GF-D8 (cell line): Measurements from ENCODE around the gene TRIM67.

ENCODE experiments used
- DNase-seq: peaks from one replicate; lab custom pipeline; 2025; lab: John Stamatoyannopoulos, UW

The TRIM67 gene

DNA sequence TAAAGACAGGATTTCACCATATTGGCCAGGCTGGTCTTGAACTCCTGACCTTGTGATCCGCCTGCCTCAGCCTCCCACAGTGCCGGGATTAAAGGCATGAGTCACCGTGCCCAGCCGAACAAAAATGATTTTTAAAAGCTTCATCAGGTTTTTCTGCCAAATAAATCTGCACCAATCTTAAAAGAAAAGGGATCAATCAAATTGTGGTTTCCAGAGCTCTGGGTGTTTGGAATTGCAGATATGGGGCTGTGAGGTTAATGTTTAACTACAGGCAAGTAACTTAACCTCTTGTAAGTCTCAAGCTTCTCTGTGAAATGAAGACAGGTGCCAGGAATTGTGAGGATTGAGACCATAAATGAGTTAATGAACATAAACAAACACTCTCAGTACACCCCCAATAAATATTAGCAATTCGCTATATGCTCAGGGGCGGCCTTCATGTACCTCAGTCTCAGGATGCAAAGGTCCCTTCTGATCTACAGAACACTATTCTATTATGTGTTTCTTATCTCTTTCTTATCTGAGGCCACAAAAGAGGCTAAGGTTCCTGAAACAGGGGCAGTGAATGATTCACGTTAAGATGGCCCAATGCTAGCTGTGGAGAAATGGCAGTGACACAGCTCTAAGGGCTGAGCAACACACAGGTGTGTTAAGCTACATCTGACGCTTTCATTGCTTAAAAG is 72.0 kb downstream of the TRIM67 start:
- peak; percentile 53 for DNase-seq

GRCh38 chr1:231234506-231234905 is 72.6 kb downstream of the TRIM67 start:
- DNase-seq = no peak

- no peak for DNase-seq
Observed at GRCh38 chr1:231235526-231236207, 73.8 kb downstream of the TRIM67 start.

DNA sequence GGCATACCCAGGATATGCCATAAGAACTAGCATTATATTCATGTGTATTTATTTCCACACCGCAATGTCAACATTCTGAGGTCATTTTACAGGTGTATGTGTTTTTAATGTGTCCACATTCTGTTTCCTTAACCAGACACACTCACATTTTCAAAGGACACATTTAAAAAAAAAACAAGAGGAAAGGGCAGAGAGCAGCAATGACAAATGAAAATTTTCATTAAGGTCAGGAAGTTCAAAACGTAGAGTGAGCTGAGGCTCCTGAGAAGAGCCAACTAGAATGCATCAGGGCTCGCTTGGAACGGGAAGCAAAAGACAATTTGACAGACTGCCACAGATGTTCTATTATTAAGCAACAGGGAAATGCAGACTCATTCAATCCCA is 74.3 kb downstream of the TRIM67 start:
- DNase-seq = no peak

DNA sequence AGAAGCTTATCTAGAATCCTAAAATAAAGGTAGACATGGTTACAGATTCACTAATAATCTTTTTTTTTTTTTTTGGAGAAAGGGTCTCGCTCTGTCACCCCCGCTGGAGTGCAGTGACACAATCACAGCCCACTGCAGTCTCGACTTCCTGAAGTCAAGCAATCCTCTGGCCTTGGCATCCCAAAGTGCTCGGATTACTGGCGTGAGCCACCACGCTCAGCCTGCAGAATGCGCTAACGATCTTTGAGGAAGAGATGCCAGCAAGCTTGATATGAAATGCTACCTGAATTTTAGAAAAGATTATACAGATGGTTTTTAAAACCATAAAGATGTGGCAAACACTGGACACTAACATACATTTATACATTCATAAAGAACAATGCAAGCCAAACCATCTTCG is 75.1 kb downstream of the TRIM67 start:
- no peak for DNase-seq

DNA sequence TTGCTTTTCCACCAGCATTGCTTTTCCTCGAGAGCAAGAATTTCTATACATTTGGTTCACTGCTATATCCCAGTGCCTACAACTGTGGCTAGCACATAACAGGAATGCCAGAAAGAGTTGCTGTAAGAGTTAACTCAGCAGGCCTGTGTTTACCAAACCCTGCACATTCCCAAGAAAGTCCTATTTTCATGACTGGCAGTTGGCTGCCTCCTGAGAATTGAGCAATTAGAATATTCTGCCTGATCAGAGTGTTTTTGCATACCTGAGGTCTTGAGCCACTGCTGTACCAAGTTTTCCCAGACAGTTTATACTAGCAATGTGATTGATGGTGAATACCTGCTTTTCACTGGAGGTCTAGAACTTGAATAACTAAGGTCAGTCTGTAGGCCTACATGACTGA is 76.4 kb downstream of the TRIM67 start:
- DNase-seq = no peak

GRCh38 chr1:231240531-231240882 is 78.6 kb downstream of the TRIM67 start:
- no peak for DNase-seq

DNA sequence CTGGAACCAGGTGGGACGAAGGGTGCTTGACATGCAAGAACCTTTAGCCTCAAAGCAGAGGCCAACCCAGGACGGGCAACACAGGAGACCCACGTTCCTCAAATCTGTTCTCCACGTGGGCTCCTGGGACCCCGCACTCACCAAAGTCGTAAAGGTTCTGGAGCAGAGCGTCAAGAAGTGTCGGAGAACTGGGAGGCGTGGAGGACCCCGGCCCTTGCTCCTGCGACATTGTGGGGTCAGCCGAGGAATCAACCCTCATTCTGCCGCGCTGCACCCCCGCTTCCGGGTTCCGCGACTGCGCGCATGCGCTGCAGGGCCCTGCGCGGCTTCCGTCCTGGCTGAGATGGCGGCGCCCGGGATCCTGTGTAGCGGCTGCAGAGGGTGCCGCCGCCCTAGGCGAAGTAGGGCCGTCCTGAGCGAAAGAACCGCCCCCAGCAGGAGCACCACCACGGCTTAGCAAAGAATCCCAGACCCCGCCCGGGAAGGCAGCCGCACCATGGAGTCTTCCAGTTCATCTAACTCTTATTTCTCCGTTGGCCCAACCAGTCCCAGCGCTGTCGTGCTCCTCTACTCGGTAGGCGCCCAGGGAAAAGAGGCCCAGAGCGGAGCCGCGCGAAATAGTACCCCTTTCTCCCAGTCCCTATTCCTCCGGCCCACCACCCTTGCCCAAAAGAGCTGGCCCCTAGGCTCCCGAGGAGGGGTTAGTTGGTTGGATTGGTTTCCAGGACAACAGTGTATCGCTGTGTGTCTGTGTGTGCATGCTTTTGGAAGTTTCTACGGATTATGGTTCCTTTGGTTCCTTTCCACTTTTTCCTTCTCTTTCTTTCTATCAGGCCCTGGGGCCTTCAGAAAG is 79.3 kb downstream of the TRIM67 start, which contains the start of gene GNPAT:
Gene GNPAT (plus strand): TSS at position 330 of the 853 bp plus-strand sequence. CDS start 167 bp downstream, at position 497.
- DNase-seq = peak; percentile 40

DNA sequence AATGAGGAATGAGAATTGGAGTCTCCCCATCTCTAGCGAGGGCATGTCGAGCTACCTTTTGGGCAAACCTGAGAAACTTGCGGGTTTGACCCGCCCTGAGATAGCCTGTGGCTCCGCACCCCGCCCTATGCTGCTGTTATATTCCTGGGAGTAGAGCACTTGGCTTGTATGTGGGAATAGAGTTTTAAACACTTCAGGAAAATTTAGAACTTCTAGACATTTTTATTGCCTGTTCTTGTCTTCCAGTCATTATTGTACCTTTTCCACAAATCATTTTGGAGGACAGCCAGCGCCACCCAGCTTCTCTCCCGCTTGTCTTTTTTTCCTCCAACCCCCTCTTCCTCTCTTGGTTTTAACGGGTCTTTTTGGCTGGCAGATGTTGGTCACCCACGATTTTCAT is 79.9 kb downstream of the TRIM67 start:
- DNase-seq = peak; percentile 36

DNA sequence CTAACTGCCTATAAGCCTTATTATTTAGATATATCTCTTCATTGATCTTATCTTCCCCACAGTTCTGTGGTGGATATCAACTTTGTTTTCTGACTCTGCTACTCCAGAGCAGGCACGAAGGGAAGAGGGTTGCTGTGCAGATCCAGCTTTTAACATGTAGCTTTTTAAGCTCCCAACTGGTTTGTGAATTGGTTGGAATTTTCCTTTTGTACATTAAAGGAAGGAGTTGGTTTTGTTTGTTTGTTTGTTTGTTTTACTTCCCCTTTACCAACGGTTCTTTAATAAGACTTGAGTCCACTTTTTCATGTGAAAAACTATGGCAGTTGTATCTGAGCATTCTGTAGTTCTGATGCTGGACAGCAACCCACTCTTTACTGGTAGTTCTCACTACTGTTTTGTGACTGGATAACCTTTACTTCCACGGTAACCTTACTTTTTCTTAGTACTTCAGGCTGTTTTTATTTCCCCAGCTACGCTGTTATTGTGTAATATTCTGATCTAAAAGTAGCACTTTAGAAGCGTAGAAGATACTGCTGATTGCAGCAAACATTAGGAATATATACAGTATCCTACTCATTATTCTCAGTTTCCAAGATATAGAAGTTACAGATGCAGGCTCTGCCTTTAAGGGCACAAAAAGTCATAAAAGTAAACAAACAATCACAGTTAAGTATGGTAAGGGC is 80.8 kb downstream of the TRIM67 start:
- no peak for DNase-seq

GRCh38 chr1:231248778-231249177 is 86.9 kb downstream of the TRIM67 start:
- no peak for DNase-seq

DNA sequence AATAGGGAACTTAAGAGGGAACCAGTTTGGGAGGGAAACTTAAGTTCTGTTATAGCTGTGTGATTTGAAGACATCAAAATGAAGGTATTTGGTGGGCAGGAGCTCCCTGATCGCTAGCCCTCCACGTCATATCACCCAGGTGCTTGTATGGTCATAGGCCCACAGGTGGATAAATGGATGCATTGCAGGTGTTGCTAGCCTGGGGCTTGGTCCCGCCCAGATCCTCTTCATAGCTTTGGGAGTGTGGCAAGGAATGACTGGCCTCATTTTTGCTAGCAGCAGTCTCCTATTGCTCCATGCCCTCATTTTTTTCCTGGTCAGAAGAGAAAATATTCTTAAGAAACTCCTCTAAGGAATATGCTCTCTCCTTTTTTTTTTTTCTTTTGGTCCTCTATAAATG is 90.5 kb downstream of the TRIM67 start:
- DNase-seq = no peak

- DNase-seq = no peak
Observed at GRCh38 chr1:231260351-231260750, 98.5 kb downstream of the TRIM67 start.

DNA sequence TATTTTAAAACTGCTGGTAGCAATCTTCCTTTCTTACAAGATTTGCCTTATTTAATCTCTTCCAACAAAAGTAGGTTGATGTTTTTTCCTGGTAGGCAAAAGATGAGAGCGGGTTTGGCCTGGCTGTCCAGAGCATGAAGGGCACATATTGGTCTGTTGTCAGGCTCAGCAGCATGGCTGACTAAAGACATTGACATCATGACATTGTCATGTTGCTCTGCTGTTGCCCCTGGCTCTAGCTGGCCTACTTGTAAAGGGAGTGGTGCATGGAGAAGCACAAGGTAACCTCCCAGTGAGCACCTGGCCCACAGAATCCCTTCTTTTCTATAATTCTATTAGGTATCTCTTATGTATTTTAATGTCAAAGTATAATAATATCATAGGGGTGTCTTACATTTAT is 102.8 kb downstream of the TRIM67 start:
- no peak for DNase-seq

DNA sequence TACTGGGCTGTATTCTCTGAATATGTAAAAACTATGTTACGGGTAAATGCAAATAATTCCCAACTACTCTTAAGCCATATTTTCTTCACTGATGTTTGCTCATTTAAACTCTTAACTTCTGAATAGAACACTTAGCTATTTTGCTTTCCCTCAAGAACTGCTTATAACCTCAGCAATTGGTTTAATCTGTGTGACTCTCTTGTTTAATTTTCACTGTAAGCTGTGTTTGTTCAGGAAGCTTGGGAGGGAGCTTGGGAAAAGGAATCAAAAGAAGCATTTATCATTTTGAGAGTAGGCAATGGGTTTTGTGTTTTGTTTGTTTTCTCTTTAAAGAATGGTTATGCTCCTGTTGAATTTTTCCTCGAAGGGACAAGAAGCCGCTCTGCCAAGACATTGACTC is 103.5 kb downstream of the TRIM67 start:
- no peak for DNase-seq

- DNase-seq = no peak
Observed at GRCh38 chr1:231266811-231267322, 105.0 kb downstream of the TRIM67 start.
